HepG2 (cell line): Measurements from ENCODE around the gene AGPAT2. TPM values are rescaled to one million over a fixed set of nuclear protein-coding genes. Genes with fewer than 3 reads are reported as not detected.

Experiments
- CREB1 ChIP-seq, 2 experiments: fragments of 450-650 bp in 1 of 2; IDR thresholded peaks; 2 replicates each; pipeline ENCODE4 v1.6.1; 2016 to 2017; ENCODE audit warnings: control low read depth in 1 of 2, mild to moderate bottlenecking in 1 of 2, missing compliant biosample characterization in 1 of 2, missing genetic modification characterization in 1 of 2
- ETV5 ChIP-seq: IDR thresholded peaks from 2 replicates; pipeline ENCODE4 v1.6.1; 2018; ENCODE audit warnings: missing biosample characterization, missing genetic modification reagents, inconsistent platforms, borderline replicate concordance
- FIP1L1 ChIP-seq: fragments of 200-400 bp; formaldehyde crosslinking; IDR thresholded peaks from 2 replicates; pipeline ENCODE4 v1.6.1; 2018; ENCODE audit warnings: low read depth, mild to moderate bottlenecking, low read length, moderate library complexity, borderline replicate concordance; ENCODE audit not compliant: insufficient read depth
- KAT8 ChIP-seq: IDR thresholded peaks from 2 replicates; pipeline ENCODE4 v1.6.1; 2016; ENCODE audit warnings: missing genetic modification reagents, missing compliant biosample characterization
- MTF2 ChIP-seq: sonication (generic); formaldehyde crosslinking; IDR thresholded peaks from 2 replicates; pipeline ENCODE4 v1.5.0; 2020; ENCODE audit warnings: missing genetic modification reagents, borderline replicate concordance
- MZF1 ChIP-seq: sonication (generic); formaldehyde crosslinking; IDR thresholded peaks from 2 replicates; pipeline ENCODE4 v1.8.1; 2023; ENCODE audit warnings: mild to moderate bottlenecking, missing genetic modification reagents, borderline replicate concordance
- SNRNP70 ChIP-seq: fragments of 200-400 bp; formaldehyde crosslinking; IDR thresholded peaks from 2 replicates; pipeline ENCODE4 v1.6.1; 2017; ENCODE audit warnings: mild to moderate bottlenecking, low read depth, low read length, moderate library complexity
- ZNF160 ChIP-seq: sonication (generic); formaldehyde crosslinking; IDR thresholded peaks from 2 replicates; pipeline ENCODE4 v1.8.0; 2022; ENCODE audit warnings: mild to moderate bottlenecking, inconsistent platforms, missing genetic modification reagents
- ZNF607 ChIP-seq: sonication (generic); formaldehyde crosslinking; IDR thresholded peaks from 2 replicates; pipeline ENCODE4 v1.5.1; 2020; ENCODE audit warnings: missing genetic modification reagents, mild to moderate bottlenecking, borderline replicate concordance
- ZNF616 ChIP-seq: sonication (generic); formaldehyde crosslinking; IDR thresholded peaks from 2 replicates; pipeline ENCODE4 v1.5.0; 2020; ENCODE audit warnings: low read depth, mild to moderate bottlenecking, missing genetic modification reagents
- polyA plus RNA-seq, 8 experiments: library from polyadenylated mRNA; depleted of rRNA in 3 of 8; stranded (reverse) in 7 of 8; unstranded in 1 of 8; fragments of >200 nt; fragmentation: Illumina TruSeq in 4 of 8; extraction: Trizol in 4 of 8; gene quantifications; 2 replicates each; pipeline versions ENCODE4 v1.2.1 to v1.2.3, GENCODE V29; 2011 to 2016; ENCODE audit warnings: low read depth in 4 of 8, missing spikeins in 1 of 8, mixed read lengths in 1 of 8; ENCODE audit not compliant: insufficient read depth in 1 of 8
- total RNA-seq, 5 experiments: library from RNA; depleted of rRNA; stranded (reverse); fragments of >200 nt; fragmentation: Illumina TruSeq; extraction: Trizol; gene quantifications; 2 replicates each; pipeline ENCODE4 v1.2.3, GENCODE V29; 2016; ENCODE audit warnings: low read depth in 1 of 5
- TF ChIP-seq, protein P1 (sequence below): sonication (generic); formaldehyde crosslinking; IDR thresholded peaks from 2 replicates; pipeline ENCODE4 v1.4.0; 2020; ENCODE audit warnings: missing genetic modification reagents
- TF ChIP-seq, protein P2 (sequence below): sonication (generic); formaldehyde crosslinking; IDR thresholded peaks from 2 replicates; pipeline ENCODE4 v1.4.0; 2020; ENCODE audit warnings: missing genetic modification reagents
- TF ChIP-seq, protein P3 (sequence below): sonication (generic); formaldehyde crosslinking; conservative IDR thresholded peaks from 2 replicates; pipeline ENCODE4 v1.4.0; 2020; ENCODE audit warnings: missing genetic modification reagents
- TF ChIP-seq, protein P4 (sequence below), 2 experiments: fragments of 450-650 bp in 1 of 2; sonication (generic) in 1 of 2; formaldehyde crosslinking; IDR thresholded peaks; 2 replicates each; pipeline versions ENCODE4 v1.5.0 to v1.8.0; 2020 to 2022; ENCODE audit warnings: mild to moderate bottlenecking in 1 of 2, missing genetic modification reagents in 1 of 2

The AGPAT2 gene
- total and polyA plus RNA-seq, 2 of the 13 experiments (the other 11 are each of a cell fraction or from before 2014, with no cell fraction given) = 3.9 to 25.8 TPM

DNA sequence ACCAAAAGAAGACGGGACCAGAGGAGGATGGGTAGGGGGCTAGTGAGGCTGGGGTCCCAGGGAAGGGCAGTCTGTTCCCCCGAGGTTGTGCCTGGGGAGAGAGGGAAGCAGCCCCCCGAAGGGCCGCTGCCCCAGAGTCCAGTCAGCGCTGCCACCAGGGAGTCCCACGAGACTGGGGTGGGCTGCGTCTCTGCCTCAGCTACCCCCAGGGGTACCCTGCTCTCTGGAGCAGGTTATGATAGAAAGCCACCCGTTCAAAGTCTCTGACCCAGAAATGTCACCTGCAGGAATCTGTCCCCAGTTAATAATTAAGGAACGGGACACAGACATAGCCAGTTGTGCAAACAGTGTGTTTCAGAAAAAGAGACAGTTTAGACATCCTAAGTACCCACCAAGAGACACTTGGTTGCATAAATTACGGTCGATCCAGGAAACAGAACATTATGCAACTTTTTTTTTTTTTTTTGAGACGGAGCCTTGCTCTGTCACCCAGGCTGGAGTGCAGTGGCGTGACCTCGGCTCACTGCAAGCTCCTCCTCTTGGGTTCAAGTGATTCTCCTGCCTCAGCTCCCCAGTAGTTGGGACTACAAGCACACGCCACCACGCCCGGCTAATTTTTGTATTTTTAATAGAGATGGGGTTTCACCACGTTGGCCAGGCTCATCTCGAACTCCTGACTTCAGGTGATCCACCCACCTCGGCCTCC lies 10.7 kb upstream of the AGPAT2 start (continued):
- TF ChIP-seq MZF1 (CRISPR knock-in tag) (no peak), MTF2 (CRISPR knock-in tag) (no peak), ETV5 (CRISPR knock-in tag) (peak; percentile 72; the same call in 1 of the 2 replicates), FIP1L1 (no peak), ZNF607 (CRISPR knock-in tag) (0 out of 2 replicates have a peak, but pooled peaks have one; percentile 10), SNRNP70 (no peak), ZNF616 (CRISPR knock-in tag) (no peak), ZNF160 (0 out of 2 replicates have a peak, but pooled peaks have one; percentile 56), CREB1 (IDR thresholded peaks at IDR 0.05) (no peak), CREB1 (CRISPR knock-in tag; IDR thresholded peaks at IDR 0.05) (peak; percentile 39), KAT8 (0 out of 2 replicates have a peak, but pooled peaks have one; percentile 55)
- TF ChIP-seq, protein P1, sequence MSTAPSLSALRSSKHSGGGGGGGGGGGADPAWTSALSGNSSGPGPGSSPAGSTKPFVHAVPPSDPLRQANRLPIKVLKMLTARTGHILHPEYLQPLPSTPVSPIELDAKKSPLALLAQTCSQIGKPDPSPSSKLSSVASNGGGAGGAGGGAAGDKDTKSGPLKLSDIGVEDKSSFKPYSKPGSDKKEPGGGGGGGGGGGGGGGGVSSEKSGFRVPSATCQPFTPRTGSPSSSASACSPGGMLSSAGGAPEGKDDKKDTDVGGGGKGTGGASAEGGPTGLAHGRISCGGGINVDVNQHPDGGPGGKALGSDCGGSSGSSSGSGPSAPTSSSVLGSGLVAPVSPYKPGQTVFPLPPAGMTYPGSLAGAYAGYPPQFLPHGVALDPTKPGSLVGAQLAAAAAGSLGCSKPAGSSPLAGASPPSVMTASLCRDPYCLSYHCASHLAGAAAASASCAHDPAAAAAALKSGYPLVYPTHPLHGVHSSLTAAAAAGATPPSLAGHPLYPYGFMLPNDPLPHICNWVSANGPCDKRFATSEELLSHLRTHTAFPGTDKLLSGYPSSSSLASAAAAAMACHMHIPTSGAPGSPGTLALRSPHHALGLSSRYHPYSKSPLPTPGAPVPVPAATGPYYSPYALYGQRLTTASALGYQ = peak; percentile 72
- TF ChIP-seq, protein P2, sequence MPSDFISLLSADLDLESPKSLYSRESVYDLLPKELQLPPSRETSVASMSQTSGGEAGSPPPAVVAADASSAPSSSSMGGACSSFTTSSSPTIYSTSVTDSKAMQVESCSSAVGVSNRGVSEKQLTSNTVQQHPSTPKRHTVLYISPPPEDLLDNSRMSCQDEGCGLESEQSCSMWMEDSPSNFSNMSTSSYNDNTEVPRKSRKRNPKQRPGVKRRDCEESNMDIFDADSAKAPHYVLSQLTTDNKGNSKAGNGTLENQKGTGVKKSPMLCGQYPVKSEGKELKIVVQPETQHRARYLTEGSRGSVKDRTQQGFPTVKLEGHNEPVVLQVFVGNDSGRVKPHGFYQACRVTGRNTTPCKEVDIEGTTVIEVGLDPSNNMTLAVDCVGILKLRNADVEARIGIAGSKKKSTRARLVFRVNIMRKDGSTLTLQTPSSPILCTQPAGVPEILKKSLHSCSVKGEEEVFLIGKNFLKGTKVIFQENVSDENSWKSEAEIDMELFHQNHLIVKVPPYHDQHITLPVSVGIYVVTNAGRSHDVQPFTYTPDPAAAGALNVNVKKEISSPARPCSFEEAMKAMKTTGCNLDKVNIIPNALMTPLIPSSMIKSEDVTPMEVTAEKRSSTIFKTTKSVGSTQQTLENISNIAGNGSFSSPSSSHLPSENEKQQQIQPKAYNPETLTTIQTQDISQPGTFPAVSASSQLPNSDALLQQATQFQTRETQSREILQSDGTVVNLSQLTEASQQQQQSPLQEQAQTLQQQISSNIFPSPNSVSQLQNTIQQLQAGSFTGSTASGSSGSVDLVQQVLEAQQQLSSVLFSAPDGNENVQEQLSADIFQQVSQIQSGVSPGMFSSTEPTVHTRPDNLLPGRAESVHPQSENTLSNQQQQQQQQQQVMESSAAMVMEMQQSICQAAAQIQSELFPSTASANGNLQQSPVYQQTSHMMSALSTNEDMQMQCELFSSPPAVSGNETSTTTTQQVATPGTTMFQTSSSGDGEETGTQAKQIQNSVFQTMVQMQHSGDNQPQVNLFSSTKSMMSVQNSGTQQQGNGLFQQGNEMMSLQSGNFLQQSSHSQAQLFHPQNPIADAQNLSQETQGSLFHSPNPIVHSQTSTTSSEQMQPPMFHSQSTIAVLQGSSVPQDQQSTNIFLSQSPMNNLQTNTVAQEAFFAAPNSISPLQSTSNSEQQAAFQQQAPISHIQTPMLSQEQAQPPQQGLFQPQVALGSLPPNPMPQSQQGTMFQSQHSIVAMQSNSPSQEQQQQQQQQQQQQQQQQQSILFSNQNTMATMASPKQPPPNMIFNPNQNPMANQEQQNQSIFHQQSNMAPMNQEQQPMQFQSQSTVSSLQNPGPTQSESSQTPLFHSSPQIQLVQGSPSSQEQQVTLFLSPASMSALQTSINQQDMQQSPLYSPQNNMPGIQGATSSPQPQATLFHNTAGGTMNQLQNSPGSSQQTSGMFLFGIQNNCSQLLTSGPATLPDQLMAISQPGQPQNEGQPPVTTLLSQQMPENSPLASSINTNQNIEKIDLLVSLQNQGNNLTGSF (CRISPR knock-in tag) = no peak
- TF ChIP-seq, protein P3, sequence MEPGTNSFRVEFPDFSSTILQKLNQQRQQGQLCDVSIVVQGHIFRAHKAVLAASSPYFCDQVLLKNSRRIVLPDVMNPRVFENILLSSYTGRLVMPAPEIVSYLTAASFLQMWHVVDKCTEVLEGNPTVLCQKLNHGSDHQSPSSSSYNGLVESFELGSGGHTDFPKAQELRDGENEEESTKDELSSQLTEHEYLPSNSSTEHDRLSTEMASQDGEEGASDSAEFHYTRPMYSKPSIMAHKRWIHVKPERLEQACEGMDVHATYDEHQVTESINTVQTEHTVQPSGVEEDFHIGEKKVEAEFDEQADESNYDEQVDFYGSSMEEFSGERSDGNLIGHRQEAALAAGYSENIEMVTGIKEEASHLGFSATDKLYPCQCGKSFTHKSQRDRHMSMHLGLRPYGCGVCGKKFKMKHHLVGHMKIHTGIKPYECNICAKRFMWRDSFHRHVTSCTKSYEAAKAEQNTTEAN (CRISPR knock-in tag) = peak; percentile 94
- TF ChIP-seq, protein P4, sequence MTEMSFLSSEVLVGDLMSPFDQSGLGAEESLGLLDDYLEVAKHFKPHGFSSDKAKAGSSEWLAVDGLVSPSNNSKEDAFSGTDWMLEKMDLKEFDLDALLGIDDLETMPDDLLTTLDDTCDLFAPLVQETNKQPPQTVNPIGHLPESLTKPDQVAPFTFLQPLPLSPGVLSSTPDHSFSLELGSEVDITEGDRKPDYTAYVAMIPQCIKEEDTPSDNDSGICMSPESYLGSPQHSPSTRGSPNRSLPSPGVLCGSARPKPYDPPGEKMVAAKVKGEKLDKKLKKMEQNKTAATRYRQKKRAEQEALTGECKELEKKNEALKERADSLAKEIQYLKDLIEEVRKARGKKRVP (CRISPR knock-in tag; IDR thresholded peaks at IDR 0.05) = peak in 1 of 2 experiments; percentile 41; a peak in 2 of 4 replicates
